Adrenal gland (tissue), 12 donors: Measurements from ENCODE around the gene CHEK2. TPM values are rescaled to one million over a fixed set of nuclear protein-coding genes. Genes with fewer than 3 reads are reported as not detected.

ENCODE experiments used
- DNase-seq, 7 donors: peaks; one replicate each; pipeline ENCODE4 v3.0.0-alpha.2; 2019 to 2020
- H3K27ac ChIP-seq, 5 donors: fragments of 200-600 bp; sonication (generic) in 4 of 5; 1 replicate in 3 of 5; 2 replicates in 2 of 5; pipeline versions ENCODE4 v1.5.1 to v1.8.0; 2016 to 2020; ENCODE audit warnings: mild to moderate bottlenecking in 1 of 5
- H3K27me3 ChIP-seq: fragments of 200-600 bp; 2 replicates; pipeline ENCODE4 v1.8.0; 2021
- H3K36me3 ChIP-seq, 2 donors: fragments of 200-600 bp; replicated peaks in 1 of 2; 1 replicate in 1 of 2; 2 replicates in 1 of 2; pipeline versions ENCODE4 v1.5.1 to v1.8.0; 2018 to 2022
- H3K4me1 ChIP-seq, 2 donors: fragments of 200-600 bp; replicated peaks in 1 of 2; 1 replicate in 1 of 2; 2 replicates in 1 of 2; pipeline versions ENCODE4 v1.5.1 to v1.8.0; 2018 to 2021
- H3K4me3 ChIP-seq, 4 donors: fragments of 200-600 bp; sonication (generic) in 3 of 4; one replicate each; pipeline ENCODE4 v1.5.1; 2016 to 2018
- H3K9me3 ChIP-seq, 3 donors: fragments of 200-600 bp; sonication (generic) in 1 of 3; replicated peaks in 1 of 3; 1 replicate in 2 of 3; 2 replicates in 1 of 3; pipeline versions ENCODE4 v1.5.1 to v1.8.0; 2016 to 2021
- POLR2A ChIP-seq, 2 donors: fragments of 450-650 bp; IDR thresholded peaks; one replicate each; pipeline ENCODE4 v1.6.1; 2017; ENCODE audit warnings: antibody characterized with exemption in 2 of 2, mild to moderate bottlenecking in 2 of 2, moderate library complexity in 1 of 2
- WGBS, 4 donors: extraction: QIAGEN DNeasy Blood & Tissue Kit in 2 of 4; methylation state at CpG; one replicate each; pipeline versions ENCODE4 v1.1.5 to v1.1.7; 2013 to 2017; 5-methylcytosine and 5-hydroxymethylcytosine counted together
- intact Hi-C, 2 donors: fragments of 100-400 bp; cut with DNase I; formaldehyde crosslinking; loops; one replicate each; pipeline versions ENCODE4 v1.14.1 to v1.15.0; 2022 to 2023
- polyA plus RNA-seq, 3 donors: library from polyadenylated mRNA; stranded (reverse); fragments of 200-250 nt in 2 of 3; fragments of 350-450 nt in 1 of 3; fragmentation: Illumina TruSeq in 1 of 3; extraction: RNeasy Lipid Tissue Mini Kit (QIAGEN cat#74804) in 1 of 3; gene quantifications; one replicate each; pipeline ENCODE4 v1.2.3, GENCODE V29; 2013 to 2014
- total RNA-seq, 9 donors: library from RNA; depleted of rRNA in 4 of 9; stranded (reverse); fragments of >200 nt in 4 of 9; fragments of 120-200 nt in 1 of 9; fragmentation: NEBNext Ultra II Directional in 1 of 9; extraction: Animal tissue kit (Norgen Biotek cat#: 25700) in 1 of 9; gene quantifications; one replicate each; pipeline versions ENCODE4 v1.1.0 to v1.2.4, GENCODE V29; 2013 to 2023
- TF ChIP-seq, protein P1 (sequence below), 6 experiments: fragments of 450-650 bp in 4 of 6; fragments of 200-600 bp in 2 of 6; sonication (generic) in 1 of 6; IDR thresholded peaks; 1 replicate in 5 of 6; 2 replicates in 1 of 6; pipeline versions ENCODE4 v1.5.1 to v1.8.0; 2016 to 2021; ENCODE audit warnings: antibody characterized with exemption in 6 of 6, mild to moderate bottlenecking in 2 of 6, moderate library complexity in 1 of 6
- donor health status: healthy with polysubstance abuse.
- donor health status: Bipolar disorder and iron deficiency.
- donor health status: DM: yes; HTN: yes; CAD: no.
- donor health status: DM: no; HTN: no; CAD: no.
- donor health status: DM: no; HTN: no; CAD: no.
- donor health status: DM: yes; HTN: yes; CAD: no.

The CHEK2 gene
- total and polyA plus RNA-seq, 12 donors = 3.2 to 45.0 (median 13.4) TPM

DNA sequence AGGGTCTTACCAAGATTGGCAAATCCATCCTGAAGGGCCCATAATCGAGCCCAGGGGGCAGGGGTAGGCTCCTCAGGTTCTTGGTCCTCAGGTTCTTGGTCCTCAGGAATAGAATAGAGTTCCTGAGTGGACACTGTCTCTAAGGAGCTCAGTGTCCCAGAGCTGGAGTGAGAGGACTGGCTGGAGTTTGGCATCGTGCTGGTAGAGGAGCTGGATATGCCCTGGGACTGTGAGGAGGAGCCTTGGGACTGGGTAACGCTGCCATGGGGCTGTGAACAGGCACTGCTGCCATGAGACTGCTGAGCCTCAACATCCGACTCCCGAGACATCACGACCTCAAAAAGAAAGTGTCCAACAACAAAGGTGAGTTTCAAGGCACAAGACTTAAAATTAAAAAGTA is 7.2 kb downstream of the CHEK2 start:
- intact Hi-C loops = no loop called here
- H3K4me1 ChIP-seq = no peaks in the 10 kb centered on the region
- TF ChIP-seq, protein P1, sequence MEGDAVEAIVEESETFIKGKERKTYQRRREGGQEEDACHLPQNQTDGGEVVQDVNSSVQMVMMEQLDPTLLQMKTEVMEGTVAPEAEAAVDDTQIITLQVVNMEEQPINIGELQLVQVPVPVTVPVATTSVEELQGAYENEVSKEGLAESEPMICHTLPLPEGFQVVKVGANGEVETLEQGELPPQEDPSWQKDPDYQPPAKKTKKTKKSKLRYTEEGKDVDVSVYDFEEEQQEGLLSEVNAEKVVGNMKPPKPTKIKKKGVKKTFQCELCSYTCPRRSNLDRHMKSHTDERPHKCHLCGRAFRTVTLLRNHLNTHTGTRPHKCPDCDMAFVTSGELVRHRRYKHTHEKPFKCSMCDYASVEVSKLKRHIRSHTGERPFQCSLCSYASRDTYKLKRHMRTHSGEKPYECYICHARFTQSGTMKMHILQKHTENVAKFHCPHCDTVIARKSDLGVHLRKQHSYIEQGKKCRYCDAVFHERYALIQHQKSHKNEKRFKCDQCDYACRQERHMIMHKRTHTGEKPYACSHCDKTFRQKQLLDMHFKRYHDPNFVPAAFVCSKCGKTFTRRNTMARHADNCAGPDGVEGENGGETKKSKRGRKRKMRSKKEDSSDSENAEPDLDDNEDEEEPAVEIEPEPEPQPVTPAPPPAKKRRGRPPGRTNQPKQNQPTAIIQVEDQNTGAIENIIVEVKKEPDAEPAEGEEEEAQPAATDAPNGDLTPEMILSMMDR (IDR thresholded peaks at IDR 0.05) = no peak
- no peak for TF ChIP-seq POLR2A (IDR thresholded peaks at IDR 0.05)
- WGBS, 4 donors = 88 to 95% (median 91%) methylated on average over 6 of the region's 6 CpGs
- no peak for DNase-seq
- H3K9me3 ChIP-seq = no peaks in the 10 kb centered on the region
- H3K4me3 ChIP-seq = no peak overlapping the region
- H3K27me3 ChIP-seq = no peaks in the 10 kb centered on the region
- H3K27ac ChIP-seq = no peak overlapping the region
- H3K36me3 ChIP-seq = no peaks in the 10 kb centered on the region

DNA sequence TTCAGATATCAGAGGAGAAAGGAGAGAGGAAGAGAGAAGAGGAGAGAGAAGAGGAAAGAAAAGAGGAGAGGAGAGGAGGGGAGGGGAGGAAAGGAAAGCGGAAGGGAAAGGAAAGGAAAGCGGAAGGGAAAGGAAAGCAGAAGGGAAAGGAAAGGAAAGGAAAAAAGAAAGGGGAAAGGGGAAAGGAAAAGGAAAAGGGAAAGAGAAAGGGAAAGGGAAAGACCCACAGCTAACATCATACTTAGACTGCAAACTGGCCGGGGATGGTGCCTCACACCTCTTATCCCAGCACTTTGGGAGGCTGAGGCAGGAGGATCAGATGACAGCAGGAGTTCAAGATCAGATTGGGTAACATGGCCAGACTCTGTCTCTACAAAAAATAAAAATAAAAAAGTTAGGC is 11.4 kb downstream of the CHEK2 start:
- Histone ChIP-seq H3K9me3 (no peaks in the 10 kb centered on the region), H3K4me3 (no peak overlapping the region), H3K27ac (no peak overlapping the region), H3K36me3 (no peaks in the 10 kb centered on the region), H3K27me3 (no peaks in the 10 kb centered on the region), H3K4me1 (no peaks in the 10 kb centered on the region)
- TF ChIP-seq, protein P1 (IDR thresholded peaks at IDR 0.05) = no peak
- no peak for TF ChIP-seq POLR2A (IDR thresholded peaks at IDR 0.05)
- intact Hi-C loops = no loop called here
- DNase-seq = no peak
- WGBS, 4 donors = 91 to 99% (median 96%) methylated on average over 3 of the region's 3 CpGs

DNA sequence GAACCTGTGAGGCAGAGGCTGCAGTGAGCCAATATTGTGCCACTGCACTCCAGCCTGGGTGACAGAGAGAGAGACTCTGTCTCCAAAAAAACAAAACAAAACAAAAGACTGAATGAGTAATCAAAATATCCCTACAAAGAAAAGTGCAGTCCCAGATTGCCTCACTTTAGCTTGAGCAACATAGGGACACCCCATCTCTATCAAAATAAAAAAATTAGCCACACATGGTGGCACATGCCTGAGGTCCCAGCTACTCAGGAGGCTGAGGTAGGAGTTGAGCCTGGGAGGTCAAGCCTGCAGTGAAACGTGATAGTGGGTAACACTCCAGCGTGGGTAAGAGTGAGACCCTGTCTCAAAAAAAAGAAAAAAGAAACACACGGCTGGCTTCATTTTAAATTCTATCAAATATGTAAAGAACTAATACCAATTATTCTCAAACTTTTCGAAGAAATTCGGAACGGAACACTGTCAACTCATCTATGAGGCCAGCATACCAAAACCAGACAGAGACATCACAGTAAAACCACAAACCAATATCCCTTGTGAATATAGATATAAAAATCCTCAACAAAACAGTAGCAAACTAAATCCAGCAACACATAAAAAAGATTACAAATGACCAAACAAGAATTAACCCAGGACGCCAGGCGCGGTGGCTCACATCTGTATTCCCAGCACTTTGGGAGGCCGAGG is 12.9 kb downstream of the CHEK2 start:
- DNase-seq = no peak
- intact Hi-C loops = no loop called here
- Histone ChIP-seq H3K27me3 (no peaks in the 10 kb centered on the region), H3K27ac (no peak overlapping the region), H3K9me3 (no peaks in the 10 kb centered on the region), H3K36me3 (no peaks in the 10 kb centered on the region), H3K4me3 (no peak overlapping the region), H3K4me1 (no peaks in the 10 kb centered on the region)
- WGBS, 4 donors = 92 to 95% (median 94%) methylated on average over 10 of the region's 10 CpGs
- TF ChIP-seq, protein P1 (IDR thresholded peaks at IDR 0.05) = no peak
- TF ChIP-seq POLR2A (IDR thresholded peaks at IDR 0.05) = no peak

DNA sequence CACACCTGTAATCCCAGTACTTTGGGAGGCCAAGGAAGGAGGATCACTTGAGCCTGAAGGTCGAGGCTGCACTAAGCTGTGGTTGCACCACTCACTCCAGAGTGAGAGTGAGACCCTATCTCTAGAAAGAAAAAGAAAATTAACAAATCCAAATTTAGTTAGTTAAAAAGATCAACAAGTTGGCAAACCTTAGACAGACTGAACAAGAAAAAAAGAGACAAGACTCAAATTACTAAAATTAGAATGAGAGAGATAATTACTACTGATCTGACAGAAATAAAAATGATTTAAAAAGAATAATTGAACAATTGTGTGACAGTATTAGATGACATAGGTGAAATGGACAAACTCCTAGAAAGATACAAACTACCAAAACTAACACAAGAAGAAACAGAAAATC is 13.6 kb downstream of the CHEK2 start:
- Histone ChIP-seq H3K27ac (no peak overlapping the region), H3K36me3 (no peaks in the 10 kb centered on the region), H3K4me1 (no peaks in the 10 kb centered on the region), H3K4me3 (no peak overlapping the region), H3K9me3 (no peaks in the 10 kb centered on the region), H3K27me3 (no peaks in the 10 kb centered on the region)
- DNase-seq = no peak
- TF ChIP-seq POLR2A (IDR thresholded peaks at IDR 0.05) = no peak
- TF ChIP-seq, protein P1 (IDR thresholded peaks at IDR 0.05) = no peak
- intact Hi-C loops = no loop called here
- WGBS, 4 donors = 85 to 93% (median 89%) methylated on average over 1 of the region's 1 CpG
